Endothelial cell of umbilical vein (primary cell): ENCODE data around the gene GATM. TPM values are rescaled to one million over a fixed set of nuclear protein-coding genes. Genes with fewer than 3 reads are reported as not detected.

Experiments used
- BruUV-seq: library from RNA; stranded (reverse); fragments of 400-500 nt; replicated peaks from 2 replicates; lab custom pipeline; 2021; lab: Mats Ljungman, UMichigan
- CTCF ChIA-PET: fragments of 300-600, 350-600 bp; sonication (Branson Sonifier 250); formaldehyde crosslinking; loops from one replicate; lab custom pipeline; 2021; ENCODE audit warnings: antibody characterized with exemption, inconsistent platforms; lab: Charles Lee
- POLR2A ChIA-PET: fragments of 300-600, 350-600 bp; sonication (Branson Sonifier 250); formaldehyde crosslinking; loops from one replicate; lab custom pipeline; 2021; ENCODE audit warnings: antibody characterized with exemption, inconsistent platforms; lab: Charles Lee
- DNase-seq: peaks from one replicate; pipeline ENCODE4 v3.0.0-alpha.2; 2011; ENCODE audit warnings: low read depth, low spot score
- FAIRE-seq: peaks from 2 replicates; lab custom pipeline; 2011; peaks lifted over from hg19 to GRCh38; lab: Jason Lieb, UNC
- H2AFZ ChIP-seq: 2 replicates; pipeline ENCODE4 v1.6.0; 2012; ENCODE audit warnings: low read depth, low read length, control low read depth, inconsistent platforms
- H3K27ac ChIP-seq: 2 replicates; pipeline ENCODE4 v1.5.1; 2011; ENCODE audit warnings: low read depth, mild to moderate bottlenecking, control low read depth, low read length, moderate library complexity; ENCODE audit not compliant: insufficient read depth
- H3K27me3 ChIP-seq, 2 experiments: 2 replicates each; pipeline versions ENCODE4 v1.6.0 to v1.6.1; 2011; ENCODE audit warnings: low read length in 2 of 2, mixed read lengths in 1 of 2; ENCODE audit not compliant: control insufficient read depth in 2 of 2, insufficient read depth in 2 of 2
- H3K36me3 ChIP-seq, 2 experiments: 2 replicates in 1 of 2; 3 replicates in 1 of 2; pipeline ENCODE4 v1.5.1; 2011; ENCODE audit warnings: low read length in 2 of 2, mild to moderate bottlenecking in 1 of 2, moderate library complexity in 1 of 2; ENCODE audit not compliant: control insufficient read depth in 2 of 2, insufficient read depth in 2 of 2; ENCODE audit errors: extremely low read depth in 1 of 2
- H3K4me1 ChIP-seq: 3 replicates; pipeline ENCODE4 v1.5.1; 2011; ENCODE audit warnings: mild to moderate bottlenecking, low read length; ENCODE audit not compliant: control insufficient read depth, insufficient read depth; ENCODE audit errors: extremely low read depth
- H3K4me2 ChIP-seq: 2 replicates; pipeline ENCODE4 v1.6.1; 2011; ENCODE audit warnings: low read length, control low read depth, mixed read lengths; ENCODE audit not compliant: insufficient read depth
- H3K4me3 ChIP-seq, 3 experiments: fragments of 200-600 bp in 1 of 3; sonication (generic), shearing (Covaris generic) in 1 of 3; replicated peaks in 1 of 3; 2 replicates each; pipeline ENCODE4 v1.5.1; 2011 to 2016; ENCODE audit warnings: control low read depth in 3 of 3, low read length in 3 of 3, mild to moderate bottlenecking in 2 of 3, inconsistent platforms in 1 of 3, low read depth in 1 of 3, moderate library complexity in 1 of 3; ENCODE audit not compliant: insufficient read depth in 1 of 3
- H3K79me2 ChIP-seq: 2 replicates; pipeline ENCODE4 v1.6.0; 2012; ENCODE audit warnings: low read length, inconsistent platforms; ENCODE audit not compliant: control insufficient read depth, insufficient read depth
- H3K9ac ChIP-seq: replicated peaks from 2 replicates; pipeline ENCODE3; 2011; ENCODE audit warnings: low read length, control low read depth; ENCODE audit not compliant: insufficient read depth; ENCODE audit errors: extremely low read depth
- H3K9me1 ChIP-seq: replicated peaks from 3 replicates; pipeline ENCODE4 v1.6.0; 2011; ENCODE audit warnings: mild to moderate bottlenecking, low read length; ENCODE audit not compliant: control insufficient read depth, insufficient read depth; ENCODE audit errors: extremely low read depth
- H3K9me3 ChIP-seq: replicated peaks from 2 replicates; pipeline ENCODE4 v1.5.1; 2012; ENCODE audit warnings: low read length, inconsistent platforms; ENCODE audit not compliant: control insufficient read depth, insufficient read depth
- H4K20me1 ChIP-seq: replicated peaks from 2 replicates; pipeline ENCODE3; 2011; ENCODE audit warnings: mild to moderate bottlenecking, low read length; ENCODE audit not compliant: control insufficient read depth, insufficient read depth; ENCODE audit errors: extremely low read depth
- EZH2 ChIP-seq: IDR thresholded peaks from 2 replicates; pipeline ENCODE4 v1.6.1; 2012; ENCODE audit warnings: borderline replicate concordance, low read depth, mild to moderate bottlenecking, moderate library complexity, low read length, inconsistent platforms; ENCODE audit not compliant: severe bottlenecking
- FOS ChIP-seq: IDR thresholded peaks from 2 replicates; pipeline ENCODE4 v1.6.1; 2011; ENCODE audit warnings: mild to moderate bottlenecking, low read length, moderate library complexity, borderline replicate concordance; ENCODE audit not compliant: insufficient read depth
- GATA2 ChIP-seq: IDR thresholded peaks from 2 replicates; pipeline ENCODE4 v1.7.0; 2011; ENCODE audit warnings: low read depth, mild to moderate bottlenecking, moderate library complexity, mixed read lengths, low read length; ENCODE audit not compliant: insufficient read length, insufficient read depth
- JUN ChIP-seq: IDR thresholded peaks from 2 replicates; pipeline ENCODE4 v1.6.1; 2011; ENCODE audit warnings: borderline replicate concordance, low read depth; ENCODE audit not compliant: insufficient read length, insufficient read depth
- MYC ChIP-seq: IDR thresholded peaks from one replicate; pipeline ENCODE4 v1.6.1; 2011; ENCODE audit warnings: mild to moderate bottlenecking, low read depth, low read length
- POLR2A ChIP-seq: IDR thresholded peaks from 2 replicates; pipeline ENCODE4 v1.6.1; 2012; ENCODE audit warnings: low read depth, mild to moderate bottlenecking, control low read depth, low read length
- POLR2AphosphoS5 ChIP-seq: IDR thresholded peaks from 2 replicates; pipeline ENCODE4 v1.6.1; 2012; ENCODE audit warnings: low read depth, mild to moderate bottlenecking, control low read depth, low read length, moderate library complexity; ENCODE audit not compliant: insufficient read depth
- dilution Hi-C: fragments of 300-500 bp; cut with MboI; formaldehyde crosslinking; loops from one replicate; pipeline ENCODE4 v1.15.0; 2019; ENCODE audit warnings: low sequenced_read_pairs; ENCODE audit not compliant: extremely low pct_ligation_motif_present
- intact Hi-C: fragments of 100-400 bp; cut with micrococcal nuclease; formaldehyde crosslinking; loops from one replicate; pipeline ENCODE4 v1.10.0; 2022
- polyA plus RNA-seq, 4 experiments: library from polyadenylated mRNA; depleted of rRNA in 3 of 4; stranded (reverse) in 3 of 4; unstranded in 1 of 4; fragments of >200 nt; gene quantifications; 2 replicates each; pipeline versions ENCODE4 v1.2.1 to v1.2.3, GENCODE V29; 2011 to 2012; ENCODE audit warnings: missing spikeins in 1 of 4
- total RNA-seq: library from RNA; stranded (reverse); gene quantifications from 2 replicates; pipeline ENCODE4 v1.2.3, GENCODE V29; 2021
- TF ChIP-seq, protein P1 (sequence below): IDR thresholded peaks from 2 replicates; pipeline ENCODE4 v1.6.1; 2011; ENCODE audit not compliant: insufficient read depth, insufficient read length
- TF ChIP-seq, protein P2 (sequence below), 2 donors: IDR thresholded peaks; 1 replicate in 1 of 2; 2 replicates in 1 of 2; pipeline ENCODE4 v1.5.1; 2011; ENCODE audit warnings: low read length in 2 of 2, mild to moderate bottlenecking in 2 of 2, moderate library complexity in 2 of 2, control low read depth in 1 of 2, inconsistent platforms in 1 of 2, low read depth in 1 of 2; ENCODE audit not compliant: insufficient read depth in 1 of 2; ENCODE audit errors: extremely low read depth in 1 of 2

GATM gene
- total and polyA plus RNA-seq, 2 donors (not counting 3 experiments of a cell fraction or from before 2014, with no cell fraction given) = 0.21 to 0.60 TPM

DNA sequence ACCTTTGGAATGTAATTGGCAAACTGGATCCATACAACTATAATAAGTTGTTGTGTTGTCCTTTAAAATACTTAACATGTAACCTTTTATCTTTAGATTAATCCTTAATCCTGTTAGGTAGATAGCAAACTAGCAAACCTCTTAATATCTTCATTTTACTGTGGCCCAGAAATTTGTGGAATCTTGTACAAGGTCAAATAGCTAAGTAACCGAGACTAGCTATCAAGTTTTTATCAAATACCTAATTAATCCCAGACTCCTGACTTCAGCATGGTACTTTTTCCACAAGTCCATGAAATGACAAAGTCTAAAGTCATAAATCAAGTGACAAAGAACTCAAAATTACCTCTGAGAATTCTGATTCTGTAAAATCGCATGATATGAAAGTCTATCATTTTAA lies 4.4 kb downstream of the GATM start:
- dilution Hi-C loops (no loop called here), intact Hi-C loops (no loop called here)
- H2AFZ ChIP-seq = no peak overlapping the region
- no peaks in the 10 kb centered on the region for H3K9me3 ChIP-seq
- no peaks in the 10 kb centered on the region for H3K36me3 ChIP-seq
- ChIA-PET CTCF (no interaction called here), POLR2A (no interaction called here)
- no peak overlapping the region for H3K4me3 ChIP-seq
- H3K9me1 ChIP-seq = no peaks in the 10 kb centered on the region
- no peak overlapping the region for H3K9ac ChIP-seq
- no TSS peak for BruUV-seq
- FAIRE-seq = no peak
- TF ChIP-seq, protein P1, sequence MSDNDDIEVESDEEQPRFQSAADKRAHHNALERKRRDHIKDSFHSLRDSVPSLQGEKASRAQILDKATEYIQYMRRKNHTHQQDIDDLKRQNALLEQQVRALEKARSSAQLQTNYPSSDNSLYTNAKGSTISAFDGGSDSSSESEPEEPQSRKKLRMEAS = no peak
- peaks cover 13% of the 10 kb centered on the region for H3K4me1 ChIP-seq
- H4K20me1 ChIP-seq = no peaks in the 10 kb centered on the region
- no peak overlapping the region for H3K4me2 ChIP-seq
- peaks cover 36 to 55% of the 10 kb centered on the region in 2 experiments for H3K27me3 ChIP-seq
- DNase-seq = no peak
- no peaks in the 10 kb centered on the region for H3K79me2 ChIP-seq
- no peak overlapping the region for H3K27ac ChIP-seq

DNA sequence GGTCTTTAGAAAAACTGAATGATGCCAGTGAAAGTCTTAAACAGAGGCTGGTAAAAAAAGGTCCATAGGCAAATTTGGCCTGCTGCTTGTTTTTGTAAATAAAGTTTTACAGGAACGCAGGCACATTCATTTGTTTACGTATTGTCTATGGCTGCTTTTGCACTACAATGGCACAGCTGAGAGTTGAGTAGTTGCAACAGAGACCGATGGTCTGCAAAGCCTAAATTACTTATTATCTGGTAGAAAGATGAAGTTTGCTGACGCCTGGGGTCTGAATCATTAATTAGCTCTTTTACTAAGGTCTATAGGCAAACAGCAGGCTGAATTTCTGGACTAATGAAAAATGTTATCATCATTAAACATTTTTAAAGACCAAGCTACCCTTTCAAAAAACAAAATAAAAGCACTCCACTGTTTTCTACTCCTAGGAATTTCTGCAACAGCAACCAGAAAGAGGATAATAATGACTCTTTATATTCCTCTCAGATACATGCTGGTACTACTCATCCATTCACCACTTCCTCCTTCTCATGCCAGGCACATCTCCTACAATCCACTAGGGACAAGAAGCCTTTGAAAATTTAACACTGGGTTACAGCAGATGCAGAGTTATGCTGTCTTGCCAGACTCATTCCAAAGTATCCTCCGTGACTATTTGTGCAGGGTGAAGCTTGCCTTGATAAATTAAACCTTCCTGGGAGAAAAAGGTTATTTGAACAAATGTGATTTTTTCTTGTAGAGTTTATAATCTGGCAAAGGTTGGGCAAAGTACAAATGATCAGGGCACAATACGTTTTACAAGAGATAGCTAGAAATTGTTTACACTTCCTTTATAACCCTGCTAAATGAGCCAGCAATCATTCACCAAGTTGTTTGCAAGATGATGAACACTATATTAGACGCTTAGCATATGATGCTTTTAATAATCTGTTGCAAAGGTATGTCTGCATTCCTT lies 6.0 kb downstream of the GATM start:
- H3K9me3 ChIP-seq = no peaks in the 10 kb centered on the region
- H3K4me3 ChIP-seq = no peak overlapping the region
- peaks cover 22 to 40% of the 10 kb centered on the region in 2 experiments for H3K27me3 ChIP-seq
- TF ChIP-seq FOS = no peak
- no peak for TF ChIP-seq EZH2
- TF ChIP-seq JUN = no peak
- TF ChIP-seq, protein P2, sequence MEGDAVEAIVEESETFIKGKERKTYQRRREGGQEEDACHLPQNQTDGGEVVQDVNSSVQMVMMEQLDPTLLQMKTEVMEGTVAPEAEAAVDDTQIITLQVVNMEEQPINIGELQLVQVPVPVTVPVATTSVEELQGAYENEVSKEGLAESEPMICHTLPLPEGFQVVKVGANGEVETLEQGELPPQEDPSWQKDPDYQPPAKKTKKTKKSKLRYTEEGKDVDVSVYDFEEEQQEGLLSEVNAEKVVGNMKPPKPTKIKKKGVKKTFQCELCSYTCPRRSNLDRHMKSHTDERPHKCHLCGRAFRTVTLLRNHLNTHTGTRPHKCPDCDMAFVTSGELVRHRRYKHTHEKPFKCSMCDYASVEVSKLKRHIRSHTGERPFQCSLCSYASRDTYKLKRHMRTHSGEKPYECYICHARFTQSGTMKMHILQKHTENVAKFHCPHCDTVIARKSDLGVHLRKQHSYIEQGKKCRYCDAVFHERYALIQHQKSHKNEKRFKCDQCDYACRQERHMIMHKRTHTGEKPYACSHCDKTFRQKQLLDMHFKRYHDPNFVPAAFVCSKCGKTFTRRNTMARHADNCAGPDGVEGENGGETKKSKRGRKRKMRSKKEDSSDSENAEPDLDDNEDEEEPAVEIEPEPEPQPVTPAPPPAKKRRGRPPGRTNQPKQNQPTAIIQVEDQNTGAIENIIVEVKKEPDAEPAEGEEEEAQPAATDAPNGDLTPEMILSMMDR (IDR thresholded peaks at IDR 0.05; ENCODE audit: extremely low read depth in 1 of 2, insufficient read depth in 1 of 2, low read depth in 1 of 2, low read length in 2 of 2) = no peak
- no peak for TF ChIP-seq GATA2
- TF ChIP-seq, protein P1 = no peak
- no peak for TF ChIP-seq POLR2AphosphoS5
- TF ChIP-seq MYC = no peak
- TF ChIP-seq POLR2A = no peak
- no peak for FAIRE-seq
- POLR2A ChIA-PET = no interaction called here
- no peak for DNase-seq
- H4K20me1 ChIP-seq = no peaks in the 10 kb centered on the region
- intact Hi-C loops (no loop called here), dilution Hi-C loops (no loop called here)
- no peak overlapping the region for H3K27ac ChIP-seq
- H3K4me1 ChIP-seq = no peaks in the 10 kb centered on the region
- H3K79me2 ChIP-seq = no peaks in the 10 kb centered on the region
- CTCF ChIA-PET = interaction anchor here (1.4 kb wide), 1 partner anchor 18 kb away, joined by 3 read pairs; no protein-coding TSS in a partner anchor
- H2AFZ ChIP-seq = no peak overlapping the region
- no peak overlapping the region for H3K9ac ChIP-seq
- no peaks in the 10 kb centered on the region for H3K9me1 ChIP-seq
- H3K36me3 ChIP-seq = no peaks in the 10 kb centered on the region
- no peak overlapping the region for H3K4me2 ChIP-seq
- no TSS peak for BruUV-seq
